Measurements from ENCODE around the gene PIGS. TPM values are rescaled to one million over a fixed set of nuclear protein-coding genes. Genes with fewer than 3 reads are reported as not detected.

PIGS gene
- total RNA-seq, 1 donor from 2014 or later, result 65.9 TPM

GRCh38 chr17:28506763-28507487, 64.4 kb downstream of the PIGS start:
- no peak for DNase-seq (ENCODE audit: low spot score)

- no peak for DNase-seq (ENCODE audit: low spot score)
Measured at GRCh38 chr17:28505986-28506665, 65.2 kb downstream of the PIGS start, which contains the start of gene FOXN1. FOXN1 (plus strand) TSS chr17:28506348; CDS start chr17:28523970, 17,622 bp downstream.

GRCh38 chr17:28503420-28503819, 67.9 kb downstream of the PIGS start:
- DNase-seq (ENCODE audit: low spot score), result no peak

Other genes with a start within 250 kb of the PIGS start
- 50.1 TPM for gene IFT20, start 236.1 kb downstream of the PIGS start, total RNA-seq
- gene TNFAIP1, start 235.8 kb downstream of the PIGS start, total RNA-seq, result 60.2 TPM
- 88.8 TPM for gene POLDIP2, start 214.0 kb downstream of the PIGS start, total RNA-seq
- not detected for gene SEBOX, start 206.3 kb downstream of the PIGS start, total RNA-seq
- gene VTN, start 201.2 kb downstream of the PIGS start, total RNA-seq, result 424 TPM
- 27.8 TPM for gene SARM1, start 199.8 kb downstream of the PIGS start, total RNA-seq
- gene SLC46A1, start 165.3 kb downstream of the PIGS start, total RNA-seq, result 46.2 TPM
- gene SLC13A2, start 97.9 kb downstream of the PIGS start, total RNA-seq, result 55.0 TPM
- 0.06 TPM for gene FOXN1, start 65.2 kb downstream of the PIGS start, total RNA-seq
- 44.0 TPM for gene UNC119, start 18.9 kb downstream of the PIGS start, total RNA-seq
- gene ALDOC, start 5.4 kb upstream of the PIGS start, total RNA-seq, result 39.8 TPM
- gene SPAG5, start 27.5 kb upstream of the PIGS start, total RNA-seq, result 6.4 TPM
- 9.0 TPM for gene RSKR, start 42.7 kb upstream of the PIGS start, total RNA-seq
- 161 TPM for gene BLTP2, start 73.6 kb upstream of the PIGS start, total RNA-seq
- 73.4 TPM for gene SDF2, start 90.4 kb upstream of the PIGS start, total RNA-seq
- 59.8 TPM for gene SUPT6H, start 90.7 kb upstream of the PIGS start, total RNA-seq
- 4.5 TPM for gene PROCA1, start 140.4 kb upstream of the PIGS start, total RNA-seq
- 70.2 TPM for gene RAB34, start 146.3 kb upstream of the PIGS start, total RNA-seq
- 1,157 TPM for gene RPL23A, start 148.5 kb upstream of the PIGS start, total RNA-seq
- 6.3 TPM for gene TLCD1, start 154.7 kb upstream of the PIGS start, total RNA-seq
- 8.1 TPM for gene NEK8, start 157.3 kb upstream of the PIGS start, total RNA-seq
- 115 TPM for gene TRAF4, start 172.5 kb upstream of the PIGS start, total RNA-seq

Measured in mucosa of gallbladder (tissue), 1 donor.